ENCODE measurements around the gene ACAN.

The ACAN gene

DNA sequence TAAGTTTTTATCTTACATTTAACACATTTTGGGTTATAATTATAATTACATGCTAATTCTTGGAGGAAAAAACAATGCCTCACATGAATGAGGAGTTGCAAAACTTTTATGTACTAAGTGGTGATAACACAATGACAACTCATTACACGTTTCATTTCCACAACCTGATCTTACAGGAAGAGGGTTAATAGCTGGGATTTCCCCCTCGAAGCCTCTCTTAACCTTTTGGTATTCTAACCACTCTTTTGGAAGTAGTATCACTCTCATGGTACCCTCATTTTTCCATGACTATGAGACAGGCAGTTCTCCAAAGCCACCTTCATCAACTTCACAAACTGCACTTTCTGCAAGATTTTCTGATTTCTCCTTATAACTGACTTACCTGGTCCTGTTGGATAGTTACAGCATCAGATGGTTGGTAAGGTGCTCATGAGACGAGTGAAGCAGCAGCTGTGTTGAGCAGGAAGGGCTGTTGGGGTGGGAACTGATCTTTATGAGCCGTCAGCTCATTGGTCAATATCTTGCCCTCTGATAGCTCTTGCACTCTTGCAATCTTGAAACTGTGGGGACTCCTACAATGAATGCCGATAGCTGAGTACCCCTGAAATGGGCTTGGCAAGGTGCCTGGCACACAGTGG lies 41.6 kb downstream of the ACAN start:
- DNase-seq, result no peak

GRCh38 chr15:88845616-88846015 lies 42.4 kb downstream of the ACAN start:
- no peak for DNase-seq

- no peak for DNase-seq
Measured at GRCh38 chr15:88847144-88847543, 43.9 kb downstream of the ACAN start.

- no peak for DNase-seq
Measured at GRCh38 chr15:88848203-88848602, 45.0 kb downstream of the ACAN start.

- DNase-seq, result no peak
Measured at GRCh38 chr15:88849376-88850072, 46.3 kb downstream of the ACAN start.

DNA sequence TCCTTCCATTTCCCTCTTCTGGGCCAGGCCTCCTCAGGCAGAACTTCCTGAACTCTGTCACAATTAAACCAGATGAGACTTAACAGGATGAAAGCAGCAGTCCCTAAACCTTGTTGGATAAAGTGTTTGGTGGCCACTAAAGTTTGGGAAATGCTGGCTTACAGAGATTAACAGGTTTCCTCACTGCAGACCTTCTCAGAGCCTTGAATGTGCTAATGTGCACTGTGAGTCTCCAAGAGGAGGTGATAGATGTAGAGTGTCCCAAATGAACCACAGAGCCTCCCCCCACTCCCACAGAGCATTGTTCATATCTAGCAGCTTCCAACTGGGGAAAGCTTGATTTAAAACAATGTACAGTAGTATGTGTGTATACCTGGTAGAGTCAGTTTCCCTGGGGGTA lies 49.2 kb downstream of the ACAN start:
- no peak for DNase-seq

DNA sequence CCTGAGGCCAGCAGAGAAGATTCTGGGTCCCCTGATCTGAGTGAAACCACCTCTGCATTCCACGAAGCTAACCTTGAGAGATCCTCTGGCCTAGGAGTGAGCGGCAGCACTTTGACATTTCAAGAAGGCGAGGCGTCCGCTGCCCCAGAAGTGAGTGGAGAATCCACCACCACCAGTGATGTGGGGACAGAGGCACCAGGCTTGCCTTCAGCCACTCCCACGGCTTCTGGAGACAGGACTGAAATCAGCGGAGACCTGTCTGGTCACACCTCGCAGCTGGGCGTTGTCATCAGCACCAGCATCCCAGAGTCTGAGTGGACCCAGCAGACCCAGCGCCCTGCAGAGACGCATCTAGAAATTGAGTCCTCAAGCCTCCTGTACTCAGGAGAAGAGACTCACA lies 55.7 kb downstream of the ACAN start:
- DNase-seq, result no peak

GRCh38 chr15:88859550-88859949 lies 56.3 kb downstream of the ACAN start:
- DNase-seq, result no peak

DNA sequence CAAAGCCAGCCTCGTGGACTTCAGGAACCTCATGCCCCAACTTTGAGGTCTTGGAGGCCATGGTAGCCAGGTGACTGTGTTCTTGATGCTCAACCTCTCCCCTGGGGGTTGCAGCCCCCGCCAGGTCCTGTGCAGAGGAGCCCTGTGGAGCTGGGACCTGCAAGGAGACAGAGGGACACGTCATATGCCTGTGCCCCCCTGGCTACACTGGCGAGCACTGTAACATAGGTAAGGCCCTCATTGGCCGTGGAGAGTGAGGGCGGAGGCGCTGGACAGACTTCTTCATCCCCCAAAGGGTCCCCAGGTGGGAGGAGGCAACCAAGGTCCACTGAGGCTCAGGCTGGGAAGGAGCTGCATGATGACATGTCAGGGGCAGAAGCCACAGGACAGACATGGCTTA lies 57.0 kb downstream of the ACAN start:
- no peak for DNase-seq

DNA sequence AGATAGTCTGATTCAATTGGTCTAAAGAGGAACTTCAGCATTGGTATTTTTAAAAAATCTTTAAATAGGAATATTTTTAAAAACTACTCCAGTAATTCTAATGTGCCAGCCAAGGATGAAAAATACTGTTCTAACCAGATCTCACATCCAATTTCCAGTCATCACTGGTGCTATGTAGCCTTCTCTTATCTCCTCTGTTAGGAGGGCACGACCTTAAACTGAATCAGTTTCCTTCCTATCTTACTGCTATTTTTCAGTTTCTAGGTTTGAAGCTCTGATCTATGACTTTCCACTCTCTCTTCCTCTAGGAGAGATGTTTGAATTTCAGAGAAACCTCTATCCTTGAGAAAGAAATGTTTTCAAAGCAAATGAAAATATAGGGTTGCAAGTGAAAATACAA lies 60.2 kb downstream of the ACAN start:
- DNase-seq, result no peak

- DNase-seq, result no peak
Measured at GRCh38 chr15:88864861-88865497, 61.7 kb downstream of the ACAN start.

GRCh38 chr15:88865498-88866099 lies 62.4 kb downstream of the ACAN start:
- no peak for DNase-seq

DNA sequence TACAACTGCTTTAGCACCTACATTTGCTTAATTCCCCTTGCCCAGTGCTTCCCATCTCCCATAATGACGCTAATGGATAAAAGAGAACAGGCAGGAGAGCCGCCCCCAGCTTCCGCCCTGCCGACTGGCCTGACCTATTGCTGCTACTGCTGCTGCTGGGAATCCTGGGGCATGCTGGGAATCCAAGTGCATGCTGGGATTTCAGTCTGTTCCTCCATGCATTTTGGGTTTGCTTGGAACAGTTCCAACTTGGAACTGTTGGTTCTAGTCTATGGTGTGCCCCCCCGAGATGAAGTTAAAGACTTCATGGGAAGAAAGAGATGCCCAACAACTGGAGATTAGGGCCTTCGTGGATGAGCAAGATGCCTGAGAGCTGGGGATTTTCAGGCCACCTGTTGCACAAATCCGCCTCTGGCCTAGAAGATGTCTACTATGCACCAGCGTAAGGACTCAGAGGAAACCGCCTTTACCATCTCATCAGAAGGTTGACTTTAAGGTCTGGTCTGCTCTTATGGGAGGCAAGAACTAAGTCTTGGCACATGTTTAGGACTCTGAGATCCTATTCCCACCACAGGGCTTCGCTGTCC lies 63.2 kb downstream of the ACAN start:
- no peak for DNase-seq

GRCh38 chr15:88871313-88871712 lies 68.1 kb downstream of the ACAN start:
- DNase-seq, result no peak

GRCh38 chr15:88872106-88872505 lies 68.9 kb downstream of the ACAN start:
- no peak for DNase-seq

DNA sequence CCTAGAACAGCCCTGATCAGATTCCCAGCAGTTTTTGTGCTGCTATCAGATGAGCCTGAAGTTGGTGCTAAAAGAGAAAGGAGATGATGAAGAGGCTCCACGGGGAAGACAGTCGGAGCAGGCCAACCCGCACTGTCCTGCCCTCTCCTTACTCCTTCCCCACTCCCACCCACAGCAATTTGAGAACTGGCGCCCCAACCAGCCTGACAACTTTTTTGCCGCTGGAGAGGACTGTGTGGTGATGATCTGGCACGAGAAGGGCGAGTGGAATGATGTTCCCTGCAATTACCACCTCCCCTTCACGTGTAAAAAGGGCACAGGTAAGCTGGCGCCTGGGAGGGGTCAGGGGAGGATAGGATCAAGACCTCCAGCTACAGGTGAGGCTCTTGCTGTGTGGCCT lies 69.5 kb downstream of the ACAN start:
- DNase-seq, result no peak

GRCh38 chr15:88873786-88874185 lies 70.5 kb downstream of the ACAN start:
- no peak for DNase-seq

DNA sequence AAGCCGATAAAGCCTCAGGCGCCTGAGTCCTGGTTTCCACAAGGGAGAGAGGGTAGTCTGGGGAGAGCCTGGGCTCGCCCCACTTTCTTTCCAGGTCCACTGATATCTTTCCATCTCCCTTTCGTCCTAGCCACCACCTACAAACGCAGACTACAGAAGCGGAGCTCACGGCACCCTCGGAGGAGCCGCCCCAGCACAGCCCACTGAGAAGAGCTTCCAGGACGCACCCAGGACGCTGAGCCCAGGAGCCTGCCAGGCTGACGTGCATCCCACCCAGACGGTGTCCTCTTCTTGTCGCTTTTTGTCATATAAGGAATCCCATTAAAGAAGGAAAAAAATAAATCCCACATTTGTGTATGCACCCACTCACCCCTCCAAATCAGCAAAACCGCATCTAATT lies 71.0 kb downstream of the ACAN start:
- DNase-seq, result no peak

GRCh38 chr15:88874684-88875083 lies 71.4 kb downstream of the ACAN start:
- no peak for DNase-seq

DNA sequence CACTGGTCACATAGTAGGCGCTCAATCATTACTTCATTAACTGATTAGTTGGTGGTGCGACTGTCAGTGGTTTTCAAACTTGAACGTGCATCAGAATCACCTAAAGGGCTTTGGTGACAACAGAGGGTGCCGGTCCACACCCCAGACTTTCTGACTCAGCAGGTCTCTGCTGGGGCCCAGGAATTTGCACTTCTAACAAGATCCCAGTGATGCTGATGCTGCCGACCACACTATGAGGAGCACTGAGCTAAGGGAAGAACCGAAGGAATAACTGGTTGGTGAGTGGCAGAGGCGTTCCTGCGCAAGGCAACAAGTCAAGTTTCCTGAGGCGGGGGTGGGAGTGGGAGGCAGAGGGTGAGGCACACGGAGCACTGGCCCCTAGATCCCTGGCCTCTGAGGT lies 73.3 kb downstream of the ACAN start:
- no peak for DNase-seq

- no peak for DNase-seq
Measured at GRCh38 chr15:88877415-88877814, 74.2 kb downstream of the ACAN start.

GRCh38 chr15:88877906-88878305 lies 74.7 kb downstream of the ACAN start:
- no peak for DNase-seq

- peak; percentile 40 for DNase-seq
Measured at GRCh38 chr15:88878720-88879184, 75.5 kb downstream of the ACAN start.

Measured in GDM1 (cell line).